ENCODE data around the gene WDR49.

- TF ChIP-seq CTCF (IDR thresholded peaks at IDR 0.05; ENCODE audit: poor library complexity) (peak; percentile 19), EZH2phosphoT487 (IDR thresholded peaks at IDR 0.05; ENCODE audit: low read depth, severe bottlenecking, unreplicated experiment) (no peak)
Measured at GRCh38 chr3:167493244-167493643, 160.5 kb downstream of the WDR49 start.

Data from hepatocyte (in vitro differentiated cells).